Glutamatergic neuron (in vitro differentiated cells): ENCODE data around the gene ZNF428. TPM values are rescaled to one million over a fixed set of nuclear protein-coding genes. Genes with fewer than 3 reads are reported as not detected.

Experiments used
- DNase-seq: peaks from one replicate; pipeline ENCODE4 v3.0.0; 2022
- H3K27ac Mint-ChIP-seq: one replicate; pipeline ENCODE4 v1.8.0; 2020; ENCODE audit warnings: mild to moderate bottlenecking, mixed read lengths, inconsistent platforms; ENCODE audit not compliant: unreplicated experiment
- H3K27me3 Mint-ChIP-seq: one replicate; pipeline ENCODE4 v1.8.0; 2020; ENCODE audit warnings: mild to moderate bottlenecking, moderate library complexity, mixed read lengths, inconsistent platforms; ENCODE audit not compliant: unreplicated experiment
- H3K36me3 Mint-ChIP-seq: one replicate; pipeline ENCODE4 v1.8.0; 2020; ENCODE audit warnings: mild to moderate bottlenecking, mixed read lengths, inconsistent platforms; ENCODE audit not compliant: unreplicated experiment
- H3K4me1 Mint-ChIP-seq: one replicate; pipeline ENCODE4 v1.8.0; 2020; ENCODE audit warnings: mild to moderate bottlenecking, low read depth, mixed read lengths, inconsistent platforms; ENCODE audit not compliant: unreplicated experiment
- H3K4me3 Mint-ChIP-seq: one replicate; pipeline ENCODE4 v1.8.0; 2020; ENCODE audit warnings: mild to moderate bottlenecking, mixed read lengths, inconsistent platforms; ENCODE audit not compliant: unreplicated experiment
- H3K9me3 Mint-ChIP-seq: one replicate; pipeline ENCODE4 v1.8.0; 2020; ENCODE audit warnings: mild to moderate bottlenecking, moderate library complexity, mixed read lengths, inconsistent platforms; ENCODE audit not compliant: unreplicated experiment
- total RNA-seq: library from RNA; stranded (reverse); fragmentation: NEBNext Ultra II Directional; extraction: Animal tissue kit (Norgen Biotek cat#: 25700); gene quantifications from one replicate; pipeline ENCODE4 v1.2.1, GENCODE V29; 2021; ENCODE audit not compliant: unreplicated experiment
- TF ChIP-seq, protein P1 (sequence below): fragments of 200-600 bp; sonication (generic); IDR thresholded peaks from one replicate; pipeline ENCODE4 v1.5.0; 2021; ENCODE audit not compliant: partially characterized antibody, unreplicated experiment

The ZNF428 gene
- total RNA-seq, 1 donor from 2014 or later = 139 TPM

DNA sequence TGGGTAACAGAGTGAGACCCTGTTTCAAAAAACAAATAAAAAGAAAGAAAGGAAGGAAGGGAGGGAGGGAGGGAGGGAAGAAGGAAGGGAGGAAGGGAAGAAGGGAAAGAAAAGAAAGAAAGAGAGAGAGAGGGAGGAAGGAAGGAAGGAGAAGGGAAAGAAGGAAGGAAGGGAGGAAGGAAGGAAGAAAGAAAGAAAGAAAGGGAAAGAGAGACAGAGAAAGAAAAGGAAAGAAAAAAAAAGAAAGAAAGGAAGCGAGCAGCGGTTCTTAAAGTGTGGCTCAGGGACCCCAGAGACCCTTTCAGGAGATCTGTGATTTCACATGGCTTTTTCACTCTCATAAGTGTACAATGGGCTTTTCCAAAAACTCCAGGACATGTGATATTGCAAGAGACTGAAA is 30.1 kb upstream of the ZNF428 start:
- no peak overlapping the region for H3K4me3 Mint-ChIP-seq
- H3K9me3 Mint-ChIP-seq = peaks cover 1% of the 10 kb centered on the region
- H3K36me3 Mint-ChIP-seq = no peaks in the 10 kb centered on the region
- H3K4me1 Mint-ChIP-seq = no peaks in the 10 kb centered on the region
- no peak overlapping the region for H3K27ac Mint-ChIP-seq
- peaks cover under 1% of the 10 kb centered on the region for H3K27me3 Mint-ChIP-seq
- no peak for DNase-seq
- TF ChIP-seq, protein P1, sequence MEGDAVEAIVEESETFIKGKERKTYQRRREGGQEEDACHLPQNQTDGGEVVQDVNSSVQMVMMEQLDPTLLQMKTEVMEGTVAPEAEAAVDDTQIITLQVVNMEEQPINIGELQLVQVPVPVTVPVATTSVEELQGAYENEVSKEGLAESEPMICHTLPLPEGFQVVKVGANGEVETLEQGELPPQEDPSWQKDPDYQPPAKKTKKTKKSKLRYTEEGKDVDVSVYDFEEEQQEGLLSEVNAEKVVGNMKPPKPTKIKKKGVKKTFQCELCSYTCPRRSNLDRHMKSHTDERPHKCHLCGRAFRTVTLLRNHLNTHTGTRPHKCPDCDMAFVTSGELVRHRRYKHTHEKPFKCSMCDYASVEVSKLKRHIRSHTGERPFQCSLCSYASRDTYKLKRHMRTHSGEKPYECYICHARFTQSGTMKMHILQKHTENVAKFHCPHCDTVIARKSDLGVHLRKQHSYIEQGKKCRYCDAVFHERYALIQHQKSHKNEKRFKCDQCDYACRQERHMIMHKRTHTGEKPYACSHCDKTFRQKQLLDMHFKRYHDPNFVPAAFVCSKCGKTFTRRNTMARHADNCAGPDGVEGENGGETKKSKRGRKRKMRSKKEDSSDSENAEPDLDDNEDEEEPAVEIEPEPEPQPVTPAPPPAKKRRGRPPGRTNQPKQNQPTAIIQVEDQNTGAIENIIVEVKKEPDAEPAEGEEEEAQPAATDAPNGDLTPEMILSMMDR = no peak

DNA sequence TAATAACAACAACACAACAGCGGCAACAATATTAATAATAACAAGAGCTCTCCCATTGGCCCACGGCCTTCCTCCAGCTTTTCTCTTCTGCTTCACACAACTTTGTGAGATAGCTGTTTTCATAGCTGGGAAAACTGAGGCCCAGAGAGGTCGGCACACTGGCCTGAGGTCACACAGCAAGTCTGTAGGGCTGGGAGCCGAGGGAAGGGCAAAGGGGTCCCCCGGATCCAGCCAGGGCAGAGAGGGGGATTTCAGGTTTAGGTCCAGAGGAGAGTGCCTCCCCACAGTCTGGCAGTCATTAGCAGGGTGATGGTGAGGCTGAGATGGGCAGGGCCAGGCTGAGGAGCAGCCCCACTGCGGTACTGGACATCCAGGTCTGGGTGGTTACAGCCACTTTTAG is 29.2 kb upstream of the ZNF428 start:
- DNase-seq = no peak
- Mint-ChIP-seq H3K27me3 (peaks cover under 1% of the 10 kb centered on the region), H3K4me3 (no peak overlapping the region), H3K4me1 (no peaks in the 10 kb centered on the region), H3K36me3 (no peaks in the 10 kb centered on the region), H3K9me3 (peaks cover 3% of the 10 kb centered on the region), H3K27ac (no peak overlapping the region)
- TF ChIP-seq, protein P1 = no peak

DNA sequence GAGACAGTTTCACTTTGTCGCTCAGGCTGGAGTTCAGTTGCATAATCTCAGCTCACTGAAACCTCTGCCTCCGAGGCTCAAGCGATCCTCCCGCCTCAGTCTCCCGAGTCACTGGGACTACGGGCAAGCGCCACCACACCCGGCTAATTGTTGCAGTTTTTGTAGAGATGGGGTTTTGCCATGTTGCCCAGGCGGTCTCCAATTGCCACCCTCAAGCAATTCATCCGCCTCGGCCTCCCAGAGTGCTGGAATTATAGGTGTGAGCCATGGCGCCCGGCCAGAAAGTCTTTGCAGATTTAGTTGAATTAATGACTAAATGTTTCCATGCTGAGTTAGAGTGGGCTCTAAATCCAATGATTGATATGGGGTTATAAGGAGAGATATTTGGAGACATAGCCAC is 24.8 kb upstream of the ZNF428 start:
- Mint-ChIP-seq H3K36me3 (peaks cover 4% of the 10 kb centered on the region), H3K4me3 (no peak overlapping the region), H3K27ac (no peak overlapping the region), H3K9me3 (peaks cover 9% of the 10 kb centered on the region), H3K27me3 (peaks cover 14% of the 10 kb centered on the region), H3K4me1 (peaks cover 2% of the 10 kb centered on the region)
- TF ChIP-seq, protein P1 = no peak
- no peak for DNase-seq

DNA sequence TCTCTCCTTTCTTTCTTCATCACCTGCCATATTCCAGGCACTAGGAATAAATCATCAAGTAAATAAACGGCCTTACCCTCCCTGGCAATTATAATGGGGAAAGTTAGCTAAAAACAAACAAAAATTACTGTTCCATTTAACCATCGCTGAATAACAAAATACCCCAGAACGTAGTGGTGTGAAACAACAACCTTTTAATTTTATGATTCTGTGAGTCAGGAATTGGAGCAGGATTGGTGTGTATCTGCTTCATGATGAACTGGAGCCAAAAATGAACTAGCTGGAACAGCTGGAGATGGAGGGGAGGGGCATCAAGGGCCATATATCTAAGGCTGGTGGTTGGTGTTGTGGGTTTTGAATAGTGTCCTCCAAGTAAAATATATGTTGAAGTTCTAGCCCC is 23.9 kb upstream of the ZNF428 start:
- DNase-seq = no peak
- H3K9me3 Mint-ChIP-seq = peaks cover 14% of the 10 kb centered on the region
- peaks cover 8% of the 10 kb centered on the region for H3K4me1 Mint-ChIP-seq
- H3K36me3 Mint-ChIP-seq = peaks cover 4% of the 10 kb centered on the region
- H3K27me3 Mint-ChIP-seq = peaks cover 23% of the 10 kb centered on the region
- H3K4me3 Mint-ChIP-seq = no peak overlapping the region
- TF ChIP-seq, protein P1 = no peak
- H3K27ac Mint-ChIP-seq = no peak overlapping the region

DNA sequence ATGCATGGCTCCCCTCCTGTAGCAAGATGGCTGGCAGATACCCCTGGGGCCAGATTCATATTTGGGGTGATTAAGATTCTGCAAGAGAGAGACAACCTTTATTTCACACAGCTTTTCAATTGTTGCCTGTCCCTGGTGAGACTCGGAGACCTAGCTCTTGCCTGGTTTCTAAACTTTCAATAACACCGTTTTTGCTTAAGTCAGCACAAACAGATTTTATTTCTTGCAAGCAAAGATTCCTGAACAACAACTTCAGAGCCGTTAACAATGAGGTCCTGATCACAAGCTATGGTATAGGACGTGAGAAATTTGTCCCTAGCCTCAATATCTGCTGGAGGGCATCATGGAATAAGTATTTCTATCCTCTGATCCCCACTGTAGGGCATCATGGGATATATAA is 23.1 kb upstream of the ZNF428 start:
- H3K4me3 Mint-ChIP-seq = no peak overlapping the region
- TF ChIP-seq, protein P1 = no peak
- peaks cover 16% of the 10 kb centered on the region for H3K9me3 Mint-ChIP-seq
- H3K27me3 Mint-ChIP-seq = peaks cover 23% of the 10 kb centered on the region
- H3K27ac Mint-ChIP-seq = no peak overlapping the region
- H3K4me1 Mint-ChIP-seq = peaks cover 9% of the 10 kb centered on the region
- DNase-seq = no peak
- peaks cover 8% of the 10 kb centered on the region for H3K36me3 Mint-ChIP-seq
